ENCODE measurements around the gene NAXD. TPM values are rescaled to one million over a fixed set of nuclear protein-coding genes. Genes with fewer than 3 reads are reported as not detected.

NAXD gene
- total and polyA plus RNA-seq, 12 donors, result 48.5 to 107 (median 62.9) TPM

DNA sequence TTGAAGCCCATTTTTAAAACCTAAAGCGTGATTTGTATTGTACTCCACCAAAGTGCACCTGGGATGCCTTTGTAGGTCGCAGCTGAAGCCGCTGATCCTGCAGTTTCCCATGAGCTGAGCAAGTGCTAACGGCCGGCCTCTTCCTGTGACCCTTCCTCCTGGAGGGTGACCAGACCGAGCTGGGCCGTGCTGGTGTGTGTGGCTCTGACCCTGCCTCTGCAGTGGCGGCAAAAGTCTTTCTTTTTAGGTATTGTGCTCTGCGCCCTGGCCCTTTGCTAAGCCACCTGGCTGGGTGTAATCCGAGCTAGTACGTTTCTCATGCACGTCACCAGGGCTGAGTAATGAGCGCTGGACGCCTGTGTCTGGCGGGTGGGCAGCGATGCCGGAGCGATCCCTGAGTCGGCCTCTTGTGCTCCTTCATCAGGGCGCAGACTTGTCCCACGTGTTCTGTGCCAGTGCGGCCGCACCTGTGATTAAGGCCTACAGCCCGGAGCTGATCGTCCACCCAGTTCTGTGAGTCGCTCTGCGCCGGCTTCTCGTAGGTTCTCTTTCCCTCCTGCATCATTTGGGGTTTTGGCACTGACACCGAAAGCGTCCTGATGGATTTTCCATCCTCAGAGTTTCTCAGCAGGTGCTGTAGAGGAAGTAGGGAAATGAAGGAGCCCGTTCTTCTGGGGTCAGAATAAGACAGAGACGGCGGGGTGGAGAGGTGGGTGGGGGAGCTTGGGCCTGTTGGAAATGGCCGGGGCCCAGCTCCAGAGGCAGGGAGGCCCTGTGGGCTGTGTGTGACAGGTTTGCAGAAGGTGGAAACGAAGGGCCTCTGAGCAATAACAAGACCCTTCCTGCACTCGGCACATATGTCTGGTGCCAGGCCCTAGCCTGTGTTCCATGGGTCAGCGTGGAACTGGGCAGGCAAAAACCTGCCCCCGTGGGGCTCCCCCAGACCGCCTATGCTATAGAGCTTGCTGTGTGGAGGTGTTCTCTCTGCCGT, 9.7 kb downstream of the NAXD start:
- Histone ChIP-seq H3K27ac (peak overlapping the region in 1 of 5 donors; percentile 55), H3K4me1 (replicated peaks in 1 of 2) (peaks cover 10 to 54% of the 10 kb centered on the region in 2 donors), H3K9me3 (replicated peaks in 1 of 3) (no peaks in the 10 kb centered on the region), H3K36me3 (replicated peaks in 1 of 2) (peaks cover 0 to 37% of the 10 kb centered on the region in 2 donors), H3K27me3 (no peaks in the 10 kb centered on the region), H3K4me3 (no peak overlapping the region)
- no peak for DNase-seq
- TF ChIP-seq, protein P1, sequence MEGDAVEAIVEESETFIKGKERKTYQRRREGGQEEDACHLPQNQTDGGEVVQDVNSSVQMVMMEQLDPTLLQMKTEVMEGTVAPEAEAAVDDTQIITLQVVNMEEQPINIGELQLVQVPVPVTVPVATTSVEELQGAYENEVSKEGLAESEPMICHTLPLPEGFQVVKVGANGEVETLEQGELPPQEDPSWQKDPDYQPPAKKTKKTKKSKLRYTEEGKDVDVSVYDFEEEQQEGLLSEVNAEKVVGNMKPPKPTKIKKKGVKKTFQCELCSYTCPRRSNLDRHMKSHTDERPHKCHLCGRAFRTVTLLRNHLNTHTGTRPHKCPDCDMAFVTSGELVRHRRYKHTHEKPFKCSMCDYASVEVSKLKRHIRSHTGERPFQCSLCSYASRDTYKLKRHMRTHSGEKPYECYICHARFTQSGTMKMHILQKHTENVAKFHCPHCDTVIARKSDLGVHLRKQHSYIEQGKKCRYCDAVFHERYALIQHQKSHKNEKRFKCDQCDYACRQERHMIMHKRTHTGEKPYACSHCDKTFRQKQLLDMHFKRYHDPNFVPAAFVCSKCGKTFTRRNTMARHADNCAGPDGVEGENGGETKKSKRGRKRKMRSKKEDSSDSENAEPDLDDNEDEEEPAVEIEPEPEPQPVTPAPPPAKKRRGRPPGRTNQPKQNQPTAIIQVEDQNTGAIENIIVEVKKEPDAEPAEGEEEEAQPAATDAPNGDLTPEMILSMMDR (IDR thresholded peaks at IDR 0.05), result no peak
- no peak for TF ChIP-seq POLR2A (IDR thresholded peaks at IDR 0.05)
- 85 to 89% (median 87%) methylated on average over 33 to 41 of the region's 41 CpGs for WGBS, 4 donors
- intact Hi-C loops (cut with DNase I), result no loop called here

DNA sequence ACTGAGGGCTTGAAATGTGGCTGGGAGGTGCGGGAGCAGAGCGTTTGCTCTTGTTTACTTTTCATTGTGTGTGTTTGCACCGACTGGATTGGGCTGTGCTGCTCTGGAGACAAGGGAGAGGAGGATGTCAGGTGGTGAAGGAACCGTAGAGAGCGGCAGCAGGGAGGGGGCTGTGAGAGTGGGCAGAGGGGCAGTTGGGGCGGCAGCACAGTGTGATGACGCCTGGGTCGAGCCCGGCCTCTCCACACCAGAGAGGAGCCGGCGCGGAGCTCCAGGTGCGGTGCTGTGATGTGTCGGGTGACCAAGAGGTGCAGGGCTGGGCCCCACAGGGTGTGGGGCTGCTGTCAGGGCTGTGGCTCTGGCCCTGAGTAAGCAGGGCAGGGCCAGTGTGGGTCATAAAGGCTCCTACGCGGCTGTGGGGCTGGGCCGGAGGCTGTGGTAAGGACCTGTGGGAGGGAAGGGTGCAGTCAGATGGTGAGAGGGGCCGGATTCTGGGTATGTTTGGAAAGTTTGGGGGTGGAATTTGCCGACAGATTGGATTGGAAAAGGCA, 10.5 kb downstream of the NAXD start:
- Histone ChIP-seq H3K4me1 (replicated peaks in 1 of 2) (peaks cover 10 to 48% of the 10 kb centered on the region in 2 donors), H3K9me3 (replicated peaks in 1 of 3) (no peaks in the 10 kb centered on the region), H3K27ac (peak overlapping the region in 2 of 5 donors; percentile 43 to 55), H3K4me3 (no peak overlapping the region), H3K27me3 (no peaks in the 10 kb centered on the region), H3K36me3 (replicated peaks in 1 of 2) (peaks cover 0 to 37% of the 10 kb centered on the region in 2 donors)
- DNase-seq, result no peak
- no peak for TF ChIP-seq POLR2A (IDR thresholded peaks at IDR 0.05)
- TF ChIP-seq, protein P1 (IDR thresholded peaks at IDR 0.05), result no peak
- intact Hi-C loops (cut with DNase I), result no loop called here
- WGBS, 4 donors, result 76 to 82% (median 78%) methylated on average over 19 of the region's 19 CpGs

DNA sequence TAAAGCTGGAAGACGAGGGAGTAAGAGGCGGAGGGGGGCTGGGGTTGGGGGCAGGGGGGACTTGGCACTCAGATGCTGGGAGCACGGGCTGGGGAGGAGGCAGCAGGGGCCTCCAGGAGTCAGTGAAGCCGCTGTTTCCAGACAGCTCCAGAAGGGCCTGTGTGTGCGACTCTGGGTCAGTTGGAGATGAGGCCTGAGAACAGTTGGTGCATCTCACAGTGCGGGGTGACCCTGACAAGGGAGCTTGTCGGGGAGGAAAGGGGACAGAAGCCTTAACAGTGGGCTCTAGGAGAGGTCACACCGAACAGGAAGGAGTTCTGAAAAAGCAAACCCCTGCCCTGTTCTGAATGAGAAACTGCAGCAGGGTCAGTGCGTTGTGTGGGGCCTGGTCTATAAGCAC, 11.2 kb downstream of the NAXD start:
- H3K27me3 ChIP-seq, result no peaks in the 10 kb centered on the region
- H3K4me3 ChIP-seq, result no peak overlapping the region
- H3K36me3 ChIP-seq (replicated peaks in 1 of 2), result peaks cover 0 to 43% of the 10 kb centered on the region in 2 donors
- H3K4me1 ChIP-seq (replicated peaks in 1 of 2), result peaks cover 10 to 45% of the 10 kb centered on the region in 2 donors
- H3K27ac ChIP-seq, result peak overlapping the region in 2 of 5 donors; percentile 43 to 55
- intact Hi-C loops (cut with DNase I), result no loop called here
- 55 to 86% (median 76%) methylated on average over 9 of the region's 9 CpGs for WGBS, 4 donors
- TF ChIP-seq, protein P1 (IDR thresholded peaks at IDR 0.05), result no peak
- TF ChIP-seq POLR2A (IDR thresholded peaks at IDR 0.05), result no peak
- no peak for DNase-seq
- H3K9me3 ChIP-seq (replicated peaks in 1 of 3), result no peaks in the 10 kb centered on the region

DNA sequence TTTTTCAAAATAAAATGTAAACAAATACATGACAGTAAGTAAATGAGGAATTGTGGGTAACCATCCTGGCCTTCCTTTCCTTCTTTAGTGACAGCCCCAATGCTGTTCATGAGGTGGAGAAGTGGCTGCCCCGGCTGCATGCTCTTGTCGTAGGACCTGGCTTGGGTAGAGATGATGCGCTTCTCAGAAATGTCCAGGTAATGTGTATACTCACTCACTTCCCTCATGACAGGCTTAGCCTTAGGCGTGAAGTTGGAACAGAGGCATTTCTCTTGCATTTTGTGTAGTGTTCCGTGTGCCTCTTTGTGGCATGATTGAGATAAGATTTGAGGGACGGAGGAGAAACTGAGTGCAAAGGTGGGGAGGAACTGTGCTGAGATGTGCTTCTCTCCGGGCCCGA, 12.0 kb downstream of the NAXD start:
- intact Hi-C loops (cut with DNase I), result no loop called here
- Histone ChIP-seq H3K36me3 (replicated peaks in 1 of 2) (peaks cover 0 to 44% of the 10 kb centered on the region in 2 donors), H3K4me3 (no peak overlapping the region), H3K9me3 (replicated peaks in 1 of 3) (no peaks in the 10 kb centered on the region), H3K27ac (peak overlapping the region in 1 of 5 donors; percentile 85), H3K4me1 (replicated peaks in 1 of 2) (peaks cover 10 to 39% of the 10 kb centered on the region in 2 donors), H3K27me3 (no peaks in the 10 kb centered on the region)
- no peak for DNase-seq
- WGBS, 4 donors, result 79 to 89% (median 89%) methylated on average over 8 of the region's 8 CpGs
- TF ChIP-seq, protein P1 (IDR thresholded peaks at IDR 0.05), result no peak
- no peak for TF ChIP-seq POLR2A (IDR thresholded peaks at IDR 0.05)
